Left ventricle myocardium inferior (tissue), 1 donor: ENCODE results near the gene SEC22C. TPM values are rescaled to one million over a fixed set of nuclear protein-coding genes. Genes with fewer than 3 reads are reported as not detected.
A peak's percentile ranks its signal among the peaks of the same experiment; 100 is the strongest.

Experiments
- DNase-seq: peaks from one replicate; pipeline ENCODE4 v3.0.0-alpha.2; 2020
- H3K27ac ChIP-seq: fragments of 200-600 bp; replicated peaks from 2 replicates; pipeline ENCODE4 v1.8.0; 2021
- H3K27me3 ChIP-seq: fragments of 200-600 bp; 2 replicates; pipeline ENCODE4 v1.8.0; 2021; ENCODE audit warnings: low read depth
- H3K36me3 ChIP-seq: fragments of 200-600 bp; 2 replicates; pipeline ENCODE4 v1.8.0; 2021
- H3K4me1 ChIP-seq: fragments of 200-600 bp; 2 replicates; pipeline ENCODE4 v1.8.0; 2021
- H3K4me3 ChIP-seq: fragments of 200-600 bp; 2 replicates; pipeline ENCODE4 v1.8.0; 2021; ENCODE audit warnings: mild to moderate bottlenecking, moderate library complexity
- H3K9me3 ChIP-seq: fragments of 200-600 bp; replicated peaks from 2 replicates; pipeline ENCODE4 v1.8.0; 2021
- intact Hi-C: fragments of 100-400 bp; cut with micrococcal nuclease; formaldehyde crosslinking; loops from one replicate; pipeline ENCODE4 v1.11.0; 2022
- total RNA-seq: library from RNA; stranded (reverse); fragmentation: NEBNext Ultra II Directional; extraction: Animal tissue kit (Norgen Biotek cat#: 25700); gene quantifications from one replicate; pipeline ENCODE4 v1.2.1, GENCODE V29; 2021
- TF ChIP-seq, protein P1 (sequence below): fragments of 200-600 bp; IDR thresholded peaks from 2 replicates; pipeline ENCODE4 v1.8.0; 2021; ENCODE audit warnings: antibody characterized with exemption, mild to moderate bottlenecking, borderline replicate concordance
- donor health status: DM: no; HTN: yes; CAD: no; lungs with severe emphysema.

The SEC22C gene
- total RNA-seq, 1 donor from 2014 or later = 23.0 TPM

DNA sequence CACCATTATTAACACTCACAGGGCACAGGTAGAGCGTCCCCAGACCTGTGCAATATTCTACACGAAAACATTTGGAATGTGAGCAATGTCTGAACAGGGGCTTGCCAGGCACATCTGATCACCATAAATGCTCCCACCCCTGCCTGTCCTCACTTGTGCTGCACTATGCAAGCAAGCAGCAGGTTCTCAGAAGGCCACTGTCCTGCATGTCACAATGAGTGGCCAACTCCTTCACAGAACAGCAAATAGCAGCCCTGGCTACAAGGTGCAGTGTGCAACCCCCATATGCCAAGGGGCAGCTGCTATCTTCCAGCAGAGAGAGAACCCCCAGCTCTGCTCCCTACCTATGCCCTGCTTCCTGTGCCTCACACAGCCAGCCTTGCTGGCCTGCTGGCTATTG lies 32.6 kb downstream of the SEC22C start:
- H3K4me3 ChIP-seq = no peak overlapping the region
- no peaks in the 10 kb centered on the region for H3K27me3 ChIP-seq
- TF ChIP-seq, protein P1, sequence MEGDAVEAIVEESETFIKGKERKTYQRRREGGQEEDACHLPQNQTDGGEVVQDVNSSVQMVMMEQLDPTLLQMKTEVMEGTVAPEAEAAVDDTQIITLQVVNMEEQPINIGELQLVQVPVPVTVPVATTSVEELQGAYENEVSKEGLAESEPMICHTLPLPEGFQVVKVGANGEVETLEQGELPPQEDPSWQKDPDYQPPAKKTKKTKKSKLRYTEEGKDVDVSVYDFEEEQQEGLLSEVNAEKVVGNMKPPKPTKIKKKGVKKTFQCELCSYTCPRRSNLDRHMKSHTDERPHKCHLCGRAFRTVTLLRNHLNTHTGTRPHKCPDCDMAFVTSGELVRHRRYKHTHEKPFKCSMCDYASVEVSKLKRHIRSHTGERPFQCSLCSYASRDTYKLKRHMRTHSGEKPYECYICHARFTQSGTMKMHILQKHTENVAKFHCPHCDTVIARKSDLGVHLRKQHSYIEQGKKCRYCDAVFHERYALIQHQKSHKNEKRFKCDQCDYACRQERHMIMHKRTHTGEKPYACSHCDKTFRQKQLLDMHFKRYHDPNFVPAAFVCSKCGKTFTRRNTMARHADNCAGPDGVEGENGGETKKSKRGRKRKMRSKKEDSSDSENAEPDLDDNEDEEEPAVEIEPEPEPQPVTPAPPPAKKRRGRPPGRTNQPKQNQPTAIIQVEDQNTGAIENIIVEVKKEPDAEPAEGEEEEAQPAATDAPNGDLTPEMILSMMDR = no peak
- H3K27ac ChIP-seq = peak overlapping the region; percentile 61
- H3K4me1 ChIP-seq = peaks cover 36% of the 10 kb centered on the region
- peaks cover 35% of the 10 kb centered on the region for H3K36me3 ChIP-seq
- DNase-seq = no peak
- intact Hi-C loops = no loop called here
- H3K9me3 ChIP-seq = no peaks in the 10 kb centered on the region

DNA sequence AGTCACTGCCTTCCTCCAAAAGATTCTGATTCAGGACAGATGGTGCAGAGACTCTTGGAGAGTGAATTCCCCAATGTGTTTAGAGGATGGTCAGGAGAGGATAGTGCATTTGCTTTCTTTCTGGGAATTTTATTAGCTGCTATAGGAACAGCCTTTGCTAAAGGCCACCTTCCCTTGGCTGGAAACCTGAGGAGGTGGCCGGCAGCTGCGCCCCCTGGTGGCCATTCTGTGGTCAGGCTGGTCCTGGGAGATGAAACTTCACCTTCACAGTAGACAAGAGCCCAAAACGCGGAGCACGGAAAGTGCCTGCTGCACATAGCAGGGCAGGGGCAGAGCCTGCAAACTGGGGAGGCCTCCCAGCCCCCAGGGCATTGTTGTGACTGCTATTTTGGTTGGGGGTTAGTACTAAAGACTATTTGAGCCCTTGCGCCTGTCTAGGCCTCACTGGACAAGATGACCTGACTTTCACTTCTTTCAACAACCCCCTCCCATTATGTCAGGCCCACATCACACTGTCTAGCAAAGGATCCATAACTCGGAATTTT lies 34.3 kb downstream of the SEC22C start:
- peaks cover 18% of the 10 kb centered on the region for H3K36me3 ChIP-seq

DNA sequence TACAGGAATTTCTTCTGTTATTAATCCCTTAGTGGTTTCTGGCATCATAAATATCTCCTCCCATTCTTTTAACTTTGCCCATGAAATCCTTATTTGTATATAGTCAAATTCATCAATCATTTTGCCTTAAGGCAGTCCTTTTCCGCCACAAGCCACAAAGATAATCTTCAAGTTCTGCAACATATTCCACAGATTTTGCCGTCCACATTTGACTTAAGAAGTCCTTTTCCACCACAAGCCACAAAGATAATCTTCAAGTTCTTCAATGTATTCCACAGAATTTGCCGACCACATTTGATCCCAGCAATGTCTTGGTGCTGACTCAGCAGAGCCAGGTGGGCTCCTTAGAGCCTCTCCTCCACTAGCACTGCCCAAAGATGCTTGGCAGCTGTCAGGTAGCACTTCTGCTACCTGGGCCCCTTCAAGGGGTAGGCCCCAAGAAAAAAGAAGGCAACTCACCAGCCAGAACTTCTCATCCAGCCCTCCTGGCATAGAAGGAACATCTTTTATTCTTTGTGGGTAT lies 35.0 kb downstream of the SEC22C start:
- H3K4me1 ChIP-seq = peaks cover 36% of the 10 kb centered on the region
- intact Hi-C loops = no loop called here

More for the DNA sequence above, 34.3 kb downstream of the SEC22C start:
- H3K4me1 ChIP-seq = peaks cover 36% of the 10 kb centered on the region
- no peaks in the 10 kb centered on the region for H3K9me3 ChIP-seq
- H3K4me3 ChIP-seq = no peak overlapping the region
- H3K27ac ChIP-seq = peak overlapping the region; percentile 61
- TF ChIP-seq, protein P1 = peak; percentile 98
- intact Hi-C loops = no loop called here
- no peaks in the 10 kb centered on the region for H3K27me3 ChIP-seq
- peak; percentile 67 for DNase-seq

DNA sequence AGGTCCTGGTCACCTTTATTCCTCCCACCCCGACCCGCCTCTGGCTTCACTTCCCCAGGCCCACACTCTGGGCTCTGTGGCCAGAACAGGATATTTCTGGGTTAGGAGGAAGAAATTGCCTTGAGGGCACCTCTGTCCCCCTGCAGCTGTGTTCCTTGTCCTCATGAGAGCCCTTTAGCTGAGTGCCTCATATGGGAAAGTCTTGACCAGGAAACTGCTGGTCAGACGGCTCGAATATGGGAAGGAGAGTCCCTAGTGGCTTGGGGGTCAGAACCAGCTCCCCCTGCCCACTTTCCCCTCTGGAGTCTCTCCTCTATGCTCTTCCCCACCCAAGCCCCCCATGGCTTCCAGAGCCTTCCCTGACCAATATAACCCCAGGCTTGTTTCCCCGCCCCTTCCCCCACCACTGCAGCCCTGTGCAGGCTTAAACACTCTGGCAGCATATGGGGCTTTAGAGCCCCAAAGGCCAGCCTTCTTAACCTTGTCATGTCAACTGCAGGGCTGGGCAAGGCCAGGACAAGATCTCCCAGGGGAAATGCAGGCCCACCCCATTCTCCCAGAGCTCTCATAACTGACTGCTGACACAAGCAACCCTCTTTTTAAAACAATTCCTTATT lies 36.4 kb downstream of the SEC22C start:
- H3K27me3 ChIP-seq = no peaks in the 10 kb centered on the region
- H3K4me3 ChIP-seq = no peak overlapping the region
- peaks cover 45% of the 10 kb centered on the region for H3K4me1 ChIP-seq
- no peaks in the 10 kb centered on the region for H3K36me3 ChIP-seq
- no peak for DNase-seq
- no peaks in the 10 kb centered on the region for H3K9me3 ChIP-seq
- intact Hi-C loops = no loop called here
- H3K27ac ChIP-seq = peak overlapping the region; percentile 61
- TF ChIP-seq, protein P1 = no peak

More for the DNA sequence above, 35.0 kb downstream of the SEC22C start:
- Histone ChIP-seq H3K27ac (peak overlapping the region; percentile 61), H3K27me3 (no peaks in the 10 kb centered on the region), H3K4me3 (no peak overlapping the region), H3K9me3 (no peaks in the 10 kb centered on the region), H3K36me3 (peaks cover 11% of the 10 kb centered on the region)
- TF ChIP-seq, protein P1 = no peak
- DNase-seq = no peak

DNA sequence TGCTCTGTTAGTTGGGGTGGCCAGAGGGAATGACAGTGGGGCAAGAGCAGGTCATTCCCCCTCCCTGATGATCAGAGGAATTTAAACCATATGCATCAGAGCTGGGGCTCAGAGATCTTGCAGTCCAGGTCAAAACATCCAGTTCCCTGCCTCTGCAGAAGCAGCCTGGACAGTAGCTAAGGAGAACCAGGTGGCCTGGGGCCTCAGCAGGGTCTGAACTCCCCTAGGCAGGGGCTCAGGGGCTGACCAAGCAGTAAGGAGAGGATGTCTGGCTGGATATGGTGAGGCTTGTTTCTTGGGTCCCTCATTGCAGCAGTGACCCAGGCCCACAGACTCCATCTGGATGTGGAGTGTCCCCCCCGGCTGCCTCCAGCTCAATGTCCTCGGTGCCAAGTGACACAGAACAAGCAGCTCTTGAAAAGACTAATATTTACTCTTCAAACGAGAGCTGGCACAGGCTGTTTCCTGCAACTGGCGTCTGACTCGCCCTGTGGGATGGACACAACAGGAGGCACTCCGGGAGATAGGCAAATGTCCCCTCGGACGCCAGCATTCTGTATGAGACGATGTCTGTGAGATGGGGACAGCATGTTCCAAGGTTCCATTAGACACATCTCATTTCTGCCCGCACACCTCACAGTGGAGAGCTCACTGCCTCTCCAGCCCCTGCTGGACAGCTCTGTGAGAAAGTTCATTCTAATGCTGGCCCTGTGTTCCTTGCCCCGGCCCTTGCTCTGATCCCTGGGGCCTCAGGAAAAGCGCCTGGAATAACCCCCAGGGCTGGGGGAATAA lies 37.1 kb downstream of the SEC22C start:
- peak; percentile 44 for DNase-seq
- H3K27ac ChIP-seq = peak overlapping the region; percentile 61
- TF ChIP-seq, protein P1 = peak; percentile 38
- no peaks in the 10 kb centered on the region for H3K27me3 ChIP-seq
- H3K4me3 ChIP-seq = no peak overlapping the region
- no peaks in the 10 kb centered on the region for H3K9me3 ChIP-seq
- H3K36me3 ChIP-seq = no peaks in the 10 kb centered on the region
- intact Hi-C loops = no loop called here
- peaks cover 52% of the 10 kb centered on the region for H3K4me1 ChIP-seq
